22Rv1 (cell line): ENCODE results near the gene ADAM12.

ENCODE experiments used
- CTCF ChIP-seq: fragments of 450-650 bp; IDR thresholded peaks from 2 replicates; pipeline ENCODE4 v1.5.1; 2017; ENCODE audit warnings: mild to moderate bottlenecking
- ZFX ChIP-seq: fragments of 450-650 bp; IDR thresholded peaks from 2 replicates; pipeline ENCODE4 v1.6.1; 2017; ENCODE audit warnings: antibody characterized with exemption, borderline replicate concordance

- TF ChIP-seq CTCF (no peak), ZFX (no peak)
Observed at GRCh38 chr10:126049759-126050700, 338.2 kb downstream of the ADAM12 start.
